Nephron progenitor cell (in vitro differentiated cells): ENCODE data around the gene FKRP.
"Not testable (repeated sequence)": the region's sequence is repeated elsewhere in the genome, so short reads cannot be mapped to it uniquely, and the experiment has no call there.

Experiments
- DNase-seq: peaks from one replicate; pipeline ENCODE4 v3.0.0; 2021
- H3K27ac Mint-ChIP-seq: 2 replicates; pipeline ENCODE4 v1.8.0; 2021; ENCODE audit warnings: mild to moderate bottlenecking, moderate library complexity, mixed read lengths
- H3K27me3 Mint-ChIP-seq: 2 replicates; pipeline ENCODE4 v1.8.0; 2021; ENCODE audit warnings: mild to moderate bottlenecking, low read depth, mixed read lengths; ENCODE audit not compliant: poor library complexity
- H3K36me3 Mint-ChIP-seq: 2 replicates; pipeline ENCODE4 v1.8.0; 2021; ENCODE audit warnings: low read depth, mixed read lengths
- H3K4me1 Mint-ChIP-seq: 2 replicates; pipeline ENCODE4 v1.8.0; 2021; ENCODE audit warnings: mixed read lengths
- H3K4me3 Mint-ChIP-seq: 2 replicates; pipeline ENCODE4 v1.8.0; 2021; ENCODE audit warnings: mild to moderate bottlenecking, moderate library complexity, mixed read lengths
- H3K9me3 Mint-ChIP-seq: 2 replicates; pipeline ENCODE4 v1.8.0; 2021; ENCODE audit warnings: mild to moderate bottlenecking, moderate library complexity, mixed read lengths
- TF ChIP-seq, protein P1 (sequence below): fragments of 200-600 bp; sonication (generic); IDR thresholded peaks from 2 replicates; pipeline ENCODE4 v1.5.0; 2021; ENCODE audit warnings: antibody characterized with exemption

The FKRP gene

GRCh38 chr19:46775642-46776258 lies 29.9 kb downstream of the FKRP start:
- TF ChIP-seq, protein P1, sequence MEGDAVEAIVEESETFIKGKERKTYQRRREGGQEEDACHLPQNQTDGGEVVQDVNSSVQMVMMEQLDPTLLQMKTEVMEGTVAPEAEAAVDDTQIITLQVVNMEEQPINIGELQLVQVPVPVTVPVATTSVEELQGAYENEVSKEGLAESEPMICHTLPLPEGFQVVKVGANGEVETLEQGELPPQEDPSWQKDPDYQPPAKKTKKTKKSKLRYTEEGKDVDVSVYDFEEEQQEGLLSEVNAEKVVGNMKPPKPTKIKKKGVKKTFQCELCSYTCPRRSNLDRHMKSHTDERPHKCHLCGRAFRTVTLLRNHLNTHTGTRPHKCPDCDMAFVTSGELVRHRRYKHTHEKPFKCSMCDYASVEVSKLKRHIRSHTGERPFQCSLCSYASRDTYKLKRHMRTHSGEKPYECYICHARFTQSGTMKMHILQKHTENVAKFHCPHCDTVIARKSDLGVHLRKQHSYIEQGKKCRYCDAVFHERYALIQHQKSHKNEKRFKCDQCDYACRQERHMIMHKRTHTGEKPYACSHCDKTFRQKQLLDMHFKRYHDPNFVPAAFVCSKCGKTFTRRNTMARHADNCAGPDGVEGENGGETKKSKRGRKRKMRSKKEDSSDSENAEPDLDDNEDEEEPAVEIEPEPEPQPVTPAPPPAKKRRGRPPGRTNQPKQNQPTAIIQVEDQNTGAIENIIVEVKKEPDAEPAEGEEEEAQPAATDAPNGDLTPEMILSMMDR = no peak
- H3K4me1 Mint-ChIP-seq = no peaks in the 10 kb centered on the region

DNA sequence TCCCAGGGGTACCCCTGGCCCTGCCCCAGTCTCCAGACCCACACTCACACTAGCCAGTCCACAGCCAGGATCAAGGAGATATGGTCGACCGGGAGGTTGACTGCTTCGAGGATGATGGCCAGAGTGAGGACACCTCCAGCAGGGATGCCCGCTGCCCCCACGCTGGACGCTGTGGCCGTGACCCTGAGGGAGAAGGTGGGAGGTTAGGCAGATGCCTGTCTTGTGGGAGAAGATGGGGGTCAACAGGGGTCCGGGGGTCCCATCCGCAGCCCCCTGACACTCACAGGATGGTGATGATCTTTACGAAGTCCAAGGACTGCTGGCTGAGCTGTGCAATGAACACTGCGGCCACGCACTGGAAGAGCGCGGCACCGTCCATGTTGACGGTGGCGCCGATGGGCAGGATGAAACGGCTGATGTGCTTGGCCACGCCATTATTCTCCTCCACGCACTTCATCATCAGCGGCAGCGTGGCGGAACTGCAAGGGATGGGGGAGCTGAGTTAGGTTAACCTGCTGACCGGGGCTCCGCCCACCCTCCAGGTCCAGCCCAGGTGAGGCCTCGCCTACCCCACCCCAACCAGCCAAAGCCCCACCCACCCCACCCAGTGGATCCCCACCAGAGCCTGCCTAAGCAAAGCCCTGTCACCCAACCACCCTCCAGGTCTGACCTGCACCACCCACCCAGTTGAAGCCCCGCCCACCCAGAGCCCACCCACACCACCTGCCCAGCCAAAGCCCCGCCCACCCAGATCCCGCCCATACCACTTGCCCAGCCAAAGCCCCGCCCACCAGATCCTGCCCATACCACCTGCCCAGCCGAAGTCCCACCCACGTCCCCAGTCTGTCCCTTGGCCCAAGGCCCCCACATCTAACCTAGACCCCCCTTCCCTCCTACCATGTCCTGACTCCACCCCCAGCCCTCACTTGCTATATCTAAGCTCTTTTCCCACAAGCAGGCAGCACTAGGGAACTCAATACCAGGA lies 31.4 kb downstream of the FKRP start:
- H3K9me3 Mint-ChIP-seq = no peaks in the 10 kb centered on the region
- H3K27ac Mint-ChIP-seq = no peak overlapping the region
- peaks cover 3% of the 10 kb centered on the region for H3K27me3 Mint-ChIP-seq
- no peak overlapping the region for H3K4me3 Mint-ChIP-seq
- H3K36me3 Mint-ChIP-seq = peaks cover 63% of the 10 kb centered on the region
- TF ChIP-seq, protein P1 = no peak
- no peak for DNase-seq
- H3K4me1 Mint-ChIP-seq = peaks cover 3% of the 10 kb centered on the region

More at GRCh38 chr19:46775642-46776258, 29.9 kb downstream of the FKRP start:
- Mint-ChIP-seq H3K4me3 (no peak overlapping the region), H3K36me3 (peaks cover 56% of the 10 kb centered on the region), H3K27ac (peak overlapping the region; percentile 86), H3K27me3 (peaks cover 3% of the 10 kb centered on the region), H3K9me3 (no peaks in the 10 kb centered on the region)
- no peak for DNase-seq

- not testable (repeated sequence) for H3K4me3 Mint-ChIP-seq
Observed at GRCh38 chr19:46777956-46778645, 32.2 kb downstream of the FKRP start.

GRCh38 chr19:46782355-46783019 lies 36.6 kb downstream of the FKRP start:
- Mint-ChIP-seq H3K9me3 (no peaks in the 10 kb centered on the region), H3K36me3 (peaks cover 35% of the 10 kb centered on the region), H3K4me1 (peaks cover 52% of the 10 kb centered on the region), H3K27me3 (peaks cover 8% of the 10 kb centered on the region), H3K4me3 (peak overlapping the region; percentile 93), H3K27ac (peak overlapping the region; percentile 87)
- TF ChIP-seq, protein P1 = no peak
- DNase-seq = no peak

More at GRCh38 chr19:46777956-46778645, 32.2 kb downstream of the FKRP start:
- not testable (repeated sequence) for DNase-seq, H3K9me3 Mint-ChIP-seq, H3K27me3 Mint-ChIP-seq
- H3K36me3 Mint-ChIP-seq = peaks cover 63% of the 10 kb centered on the region
- H3K27ac Mint-ChIP-seq = peak overlapping the region; percentile 39
- H3K4me1 Mint-ChIP-seq = peaks cover 12% of the 10 kb centered on the region

DNA sequence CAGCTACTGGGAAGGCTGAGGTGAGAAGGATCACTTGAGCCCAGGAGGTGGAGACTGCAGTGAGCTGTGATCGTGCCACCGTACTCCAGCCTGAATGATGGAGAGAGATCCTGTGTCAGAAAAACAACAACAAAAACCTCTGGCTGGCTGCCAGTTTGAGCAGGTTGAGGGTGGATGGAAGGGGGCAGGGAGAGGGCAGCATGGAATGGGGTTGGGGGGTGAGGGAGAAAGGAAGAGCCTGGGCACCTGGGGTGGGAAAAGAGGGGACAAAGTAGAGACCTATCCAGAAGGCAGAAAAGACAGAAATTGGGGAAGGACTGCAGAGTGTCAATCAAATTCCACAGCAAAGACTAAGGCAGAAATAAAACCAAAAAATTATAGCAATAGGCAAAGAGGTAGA lies 37.8 kb downstream of the FKRP start:
- DNase-seq = no peak
- H3K27ac Mint-ChIP-seq = peak overlapping the region; percentile 76

More for the DNA sequence above, 37.8 kb downstream of the FKRP start:
- TF ChIP-seq, protein P1 = no peak
- H3K9me3 Mint-ChIP-seq = no peaks in the 10 kb centered on the region
- H3K4me3 Mint-ChIP-seq = peak overlapping the region; percentile 93
- H3K36me3 Mint-ChIP-seq = peaks cover 28% of the 10 kb centered on the region
- H3K27me3 Mint-ChIP-seq = peaks cover 8% of the 10 kb centered on the region
- H3K4me1 Mint-ChIP-seq = peaks cover 52% of the 10 kb centered on the region
